Nephron (organoid): Measurements from ENCODE around the gene PAX7.

Source experiments
- H3K27ac Mint-ChIP-seq, 3 experiments: 2 replicates each; pipeline ENCODE4 v1.8.0; 2020; ENCODE audit warnings: mixed read lengths in 3 of 3, mild to moderate bottlenecking in 2 of 3, moderate library complexity in 1 of 3
- H3K27me3 Mint-ChIP-seq: 2 replicates; pipeline ENCODE4 v1.8.0; 2021; ENCODE audit warnings: low read depth, mild to moderate bottlenecking, moderate library complexity, mixed read lengths
- H3K36me3 Mint-ChIP-seq: 2 replicates; pipeline ENCODE4 v1.8.0; 2020; ENCODE audit warnings: low read depth, mixed read lengths
- H3K4me1 Mint-ChIP-seq: 2 replicates; pipeline ENCODE4 v1.8.0; 2020; ENCODE audit warnings: mixed read lengths
- H3K4me3 Mint-ChIP-seq, 3 experiments: 2 replicates each; pipeline ENCODE4 v1.8.0; 2020; ENCODE audit warnings: mild to moderate bottlenecking in 3 of 3, mixed read lengths in 3 of 3, moderate library complexity in 2 of 3
- H3K9me3 Mint-ChIP-seq: 2 replicates; pipeline ENCODE4 v1.8.0; 2020; ENCODE audit warnings: mixed read lengths
- TF ChIP-seq, protein P1 (sequence below), 3 experiments: fragments of 200-600 bp; sonication (generic); IDR thresholded peaks; one replicate each; pipeline ENCODE4 v1.5.0; 2021; ENCODE audit warnings: antibody characterized with exemption in 3 of 3; ENCODE audit not compliant: unreplicated experiment in 3 of 3

Gene PAX7

DNA sequence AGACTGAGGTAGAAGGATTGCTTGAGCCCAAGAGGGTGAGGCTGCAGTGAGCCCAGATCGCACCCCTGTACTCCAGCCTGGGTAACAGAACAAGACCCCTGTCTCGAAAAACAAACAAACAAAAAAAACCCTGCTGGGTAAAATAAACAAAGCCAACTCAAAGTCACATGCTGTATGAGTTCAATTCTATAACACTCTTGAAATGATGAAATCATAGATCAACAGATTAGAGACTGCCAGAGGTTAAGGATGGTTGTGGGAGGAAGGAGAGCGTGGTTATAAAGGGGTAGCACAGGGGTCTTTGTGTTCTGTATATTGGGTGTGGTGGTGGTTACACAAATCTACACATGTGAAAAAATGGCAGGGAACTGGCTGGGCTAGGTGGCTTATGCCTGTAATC, 166.3 kb downstream of the PAX7 start:
- no peak overlapping the region for H3K4me3 Mint-ChIP-seq
- H3K27ac Mint-ChIP-seq: peak overlapping the region in 1 of 3 experiments; percentile 3
- TF ChIP-seq, protein P1, sequence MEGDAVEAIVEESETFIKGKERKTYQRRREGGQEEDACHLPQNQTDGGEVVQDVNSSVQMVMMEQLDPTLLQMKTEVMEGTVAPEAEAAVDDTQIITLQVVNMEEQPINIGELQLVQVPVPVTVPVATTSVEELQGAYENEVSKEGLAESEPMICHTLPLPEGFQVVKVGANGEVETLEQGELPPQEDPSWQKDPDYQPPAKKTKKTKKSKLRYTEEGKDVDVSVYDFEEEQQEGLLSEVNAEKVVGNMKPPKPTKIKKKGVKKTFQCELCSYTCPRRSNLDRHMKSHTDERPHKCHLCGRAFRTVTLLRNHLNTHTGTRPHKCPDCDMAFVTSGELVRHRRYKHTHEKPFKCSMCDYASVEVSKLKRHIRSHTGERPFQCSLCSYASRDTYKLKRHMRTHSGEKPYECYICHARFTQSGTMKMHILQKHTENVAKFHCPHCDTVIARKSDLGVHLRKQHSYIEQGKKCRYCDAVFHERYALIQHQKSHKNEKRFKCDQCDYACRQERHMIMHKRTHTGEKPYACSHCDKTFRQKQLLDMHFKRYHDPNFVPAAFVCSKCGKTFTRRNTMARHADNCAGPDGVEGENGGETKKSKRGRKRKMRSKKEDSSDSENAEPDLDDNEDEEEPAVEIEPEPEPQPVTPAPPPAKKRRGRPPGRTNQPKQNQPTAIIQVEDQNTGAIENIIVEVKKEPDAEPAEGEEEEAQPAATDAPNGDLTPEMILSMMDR (IDR thresholded peaks at IDR 0.05; ENCODE audit: unreplicated experiment in 3 of 3): no peak
- peaks cover 4% of the 10 kb centered on the region for H3K9me3 Mint-ChIP-seq
- H3K27me3 Mint-ChIP-seq: peaks cover 29% of the 10 kb centered on the region
- no peaks in the 10 kb centered on the region for H3K36me3 Mint-ChIP-seq
- H3K4me1 Mint-ChIP-seq: peaks cover 43% of the 10 kb centered on the region
